T1000 (cell line): ENCODE measurements around the gene PRSS48.
A peak's percentile ranks its signal among the peaks of the same experiment; 100 is the strongest.
"Not testable (repeated sequence)": the region's sequence is repeated elsewhere in the genome, so short reads cannot be mapped to it uniquely, and the experiment has no call there.

Experiments
- DNase-seq: peaks from one replicate; lab custom pipeline; 2025; ENCODE audit warnings: mixed read lengths; lab: John Stamatoyannopoulos, UW

PRSS48 gene

GRCh38 chr4:151318307-151319006, 41.5 kb downstream of the PRSS48 start:
- no peak for DNase-seq

GRCh38 chr4:151319490-151319889, 42.5 kb downstream of the PRSS48 start:
- DNase-seq, result no peak

DNA sequence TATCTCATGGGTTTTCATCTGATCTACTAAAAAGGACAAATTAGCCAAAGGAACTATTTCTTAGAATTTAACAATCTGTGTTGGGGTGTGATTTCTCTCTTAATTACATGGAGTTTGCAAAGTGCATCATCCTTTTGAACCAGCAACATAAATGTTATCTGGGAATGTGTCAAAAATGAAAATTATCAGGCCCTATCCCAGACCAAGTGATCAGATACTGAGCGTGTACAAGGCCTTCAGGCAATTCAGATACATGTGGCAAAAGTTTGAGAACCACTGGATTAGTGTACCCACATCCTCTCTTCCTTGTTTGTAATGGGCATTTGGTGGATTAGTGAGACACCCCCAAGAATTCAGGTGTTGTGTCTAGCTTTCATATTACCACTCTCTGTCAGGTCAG, 44.6 kb downstream of the PRSS48 start:
- no peak for DNase-seq

DNA sequence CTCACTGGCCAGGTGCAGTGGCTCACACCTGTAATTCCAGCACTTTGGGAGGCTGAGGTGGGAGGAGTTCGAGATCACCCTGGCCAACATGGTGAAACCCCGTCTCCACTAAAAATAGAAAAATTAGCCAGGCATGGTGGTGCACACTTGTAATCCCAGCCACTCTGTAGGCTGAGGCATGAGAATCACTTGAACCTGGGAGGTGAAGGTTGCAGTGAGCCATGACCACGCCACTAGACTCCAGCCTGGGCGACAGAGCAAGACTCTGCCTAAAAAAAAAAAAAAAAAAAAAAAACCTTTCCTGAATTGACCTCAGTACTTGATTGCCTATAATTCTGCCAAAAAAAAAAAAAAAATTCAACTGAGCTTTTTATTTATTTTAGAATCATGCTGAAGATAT, 45.2 kb downstream of the PRSS48 start:
- not testable (repeated sequence) for DNase-seq

DNA sequence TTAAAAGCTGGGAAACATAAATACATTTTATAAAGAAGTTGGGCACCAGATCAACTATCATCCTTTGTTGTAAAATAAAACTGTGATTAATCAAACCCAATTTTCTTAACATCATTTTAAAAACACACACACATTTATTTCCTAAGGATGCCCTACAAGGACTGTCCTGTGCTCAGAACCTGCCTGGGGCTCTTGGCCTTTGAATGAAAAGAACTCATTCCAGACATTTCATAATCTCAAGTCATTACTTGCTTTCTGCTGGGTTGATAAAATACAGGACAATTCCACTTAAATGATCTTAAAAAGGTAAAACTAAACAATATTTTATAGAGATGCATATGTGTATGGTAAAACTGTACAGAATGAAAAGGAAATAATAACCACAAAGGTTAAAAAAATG, 45.6 kb downstream of the PRSS48 start:
- DNase-seq, result no peak

GRCh38 chr4:151323667-151324066, 46.7 kb downstream of the PRSS48 start:
- DNase-seq, result no peak

DNA sequence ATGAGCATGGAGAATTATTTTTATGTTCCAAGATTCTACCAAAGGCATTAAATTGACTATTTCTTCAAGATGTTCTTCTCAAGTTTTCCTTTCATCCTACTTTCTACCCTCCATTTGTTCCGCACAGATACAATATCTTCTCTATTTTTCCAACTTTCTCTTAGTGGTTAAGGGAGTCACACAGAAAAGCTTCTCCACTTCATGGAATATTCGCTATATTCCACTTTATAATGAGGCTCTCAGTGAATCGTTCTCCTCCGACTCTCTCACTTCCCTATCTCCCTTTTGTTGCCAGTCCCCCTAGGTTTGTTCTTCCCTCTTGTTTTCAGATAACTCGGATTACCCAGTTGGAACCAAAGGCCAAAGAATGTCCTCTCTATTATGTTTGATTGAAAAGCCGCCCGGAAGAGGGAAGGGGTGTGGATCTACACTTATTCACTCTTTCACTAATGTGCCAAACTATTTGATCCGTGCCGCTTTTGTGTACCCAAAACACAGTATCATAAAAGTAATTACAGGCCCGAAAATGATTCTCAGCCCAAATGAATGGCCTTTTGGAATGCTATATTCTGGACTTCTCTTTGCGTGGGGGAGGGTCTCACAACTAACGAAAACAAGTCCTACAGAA, 47.3 kb downstream of the PRSS48 start:
- no peak for DNase-seq

DNA sequence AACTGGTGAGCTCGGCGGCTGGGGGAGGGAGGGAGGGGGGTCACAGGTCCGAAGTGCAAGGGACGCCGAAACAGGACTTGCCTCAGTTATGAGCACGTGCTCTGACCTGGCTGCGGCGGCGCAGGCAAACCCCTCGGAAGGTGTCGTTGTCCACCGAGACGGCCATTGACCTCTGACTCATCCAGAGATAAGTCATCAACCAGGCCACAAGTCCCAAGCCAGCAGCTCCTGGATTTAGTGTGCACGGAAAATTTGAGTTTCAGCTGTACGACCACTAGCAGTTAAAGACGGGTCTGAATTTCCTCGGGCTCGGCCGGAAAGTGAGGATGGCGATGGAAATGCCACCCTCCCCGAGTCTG, 47.8 kb downstream of the PRSS48 start:
- DNase-seq, result no peak

DNA sequence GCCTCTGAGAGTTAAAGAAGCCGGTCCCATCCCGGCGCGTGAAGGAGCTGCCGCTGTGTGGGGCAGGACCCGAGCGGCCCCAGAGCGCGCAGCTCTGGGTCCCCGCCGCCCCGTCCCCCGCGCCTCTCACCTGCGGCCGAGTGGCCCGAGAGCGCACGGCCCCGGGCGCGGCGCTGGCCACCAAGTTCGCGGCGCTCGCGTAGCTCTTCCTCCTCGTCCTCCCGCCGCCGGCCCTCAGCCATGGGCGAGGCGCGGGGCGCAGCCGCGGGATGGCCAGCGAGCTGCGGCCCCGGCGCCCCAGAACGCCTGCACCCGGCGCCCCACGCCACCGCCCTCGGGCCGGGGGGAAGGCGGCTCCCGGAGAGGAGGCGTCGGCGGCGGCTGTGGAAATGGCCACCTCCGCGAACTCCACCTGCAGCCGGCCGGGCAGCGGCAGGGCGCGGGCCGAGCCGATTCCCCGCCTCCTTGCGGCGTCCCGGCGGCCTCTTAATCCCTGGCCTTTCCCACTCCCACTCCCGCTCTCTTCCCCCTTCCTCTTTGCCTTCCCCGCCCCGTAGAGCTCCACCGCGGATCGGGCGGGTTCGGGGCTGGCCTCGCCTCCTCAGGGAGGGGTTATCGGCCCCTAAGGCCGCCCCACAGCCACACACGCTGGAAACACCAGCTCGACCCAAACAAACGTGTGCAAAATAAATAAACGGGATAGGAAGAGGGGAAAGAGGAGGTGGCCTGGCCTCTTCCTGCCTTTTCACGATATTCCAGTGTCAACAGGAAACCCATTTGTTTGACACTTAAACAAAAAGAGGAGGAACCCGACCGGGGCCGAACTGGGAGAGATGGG, 48.4 kb downstream of the PRSS48 start, which contains the start of gene SH3D19:
Gene SH3D19 (minus strand): TSS at position 495 of the 838 bp plus-strand sequence. CDS start 253 bp downstream, at position 242.
- DNase-seq, result peak; percentile 22

- no peak for DNase-seq
Measured at GRCh38 chr4:151325949-151326246, 48.9 kb downstream of the PRSS48 start.

DNA sequence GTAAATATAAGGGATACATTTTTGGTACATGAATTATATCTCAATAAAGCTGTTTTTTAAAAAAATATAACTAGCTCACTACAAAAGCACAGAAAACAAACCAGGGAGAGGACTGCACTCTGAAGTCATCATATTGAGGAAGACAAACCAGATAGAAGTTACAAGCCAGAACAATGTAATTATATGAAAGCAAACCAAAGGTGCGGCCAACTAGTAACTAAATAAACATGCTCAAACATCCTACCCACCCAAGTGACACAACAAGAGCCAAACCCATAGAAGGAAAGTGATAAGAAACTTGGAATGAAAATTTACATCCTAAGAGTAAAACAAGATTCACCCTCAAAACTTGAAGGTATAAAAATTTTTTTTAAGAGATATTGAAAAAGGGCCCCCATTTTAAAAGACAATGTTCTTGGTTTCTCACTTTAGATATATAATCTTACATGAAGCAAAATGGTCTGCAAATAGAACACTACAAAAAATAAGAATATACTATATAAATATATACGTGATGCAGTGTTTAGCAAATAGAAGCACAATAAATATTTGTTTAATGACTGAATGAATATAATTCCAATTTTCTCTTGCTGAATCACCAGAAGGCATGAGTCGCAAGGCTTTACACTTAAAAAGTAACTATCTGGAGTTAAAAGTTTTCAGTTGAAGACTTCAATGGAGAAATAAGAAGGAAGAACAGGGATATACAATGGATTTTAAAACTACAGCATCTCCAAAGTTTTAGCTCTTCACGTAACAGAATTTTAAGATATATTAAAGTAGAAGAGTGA, 52.5 kb downstream of the PRSS48 start:
- no peak for DNase-seq

GRCh38 chr4:151331276-151332042, 54.5 kb downstream of the PRSS48 start:
- no peak for DNase-seq

DNA sequence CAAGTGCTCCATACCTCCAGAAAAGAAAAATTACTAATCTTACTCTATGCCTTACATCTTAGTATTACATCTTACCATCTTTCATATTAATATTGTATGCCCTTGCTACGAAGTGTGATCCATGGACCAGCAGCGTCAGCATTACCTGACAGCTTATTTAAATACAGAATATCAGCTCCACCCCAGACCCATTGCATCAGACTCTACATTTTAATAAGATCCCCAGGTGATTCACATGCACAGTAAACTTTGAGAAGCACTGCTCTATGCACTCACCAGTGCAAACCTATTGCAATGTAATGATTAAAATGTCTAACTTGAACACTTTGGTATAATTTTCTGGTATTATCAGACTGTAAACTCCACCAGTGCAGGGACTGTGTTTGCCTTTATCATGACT, 62.5 kb downstream of the PRSS48 start:
- no peak for DNase-seq

DNA sequence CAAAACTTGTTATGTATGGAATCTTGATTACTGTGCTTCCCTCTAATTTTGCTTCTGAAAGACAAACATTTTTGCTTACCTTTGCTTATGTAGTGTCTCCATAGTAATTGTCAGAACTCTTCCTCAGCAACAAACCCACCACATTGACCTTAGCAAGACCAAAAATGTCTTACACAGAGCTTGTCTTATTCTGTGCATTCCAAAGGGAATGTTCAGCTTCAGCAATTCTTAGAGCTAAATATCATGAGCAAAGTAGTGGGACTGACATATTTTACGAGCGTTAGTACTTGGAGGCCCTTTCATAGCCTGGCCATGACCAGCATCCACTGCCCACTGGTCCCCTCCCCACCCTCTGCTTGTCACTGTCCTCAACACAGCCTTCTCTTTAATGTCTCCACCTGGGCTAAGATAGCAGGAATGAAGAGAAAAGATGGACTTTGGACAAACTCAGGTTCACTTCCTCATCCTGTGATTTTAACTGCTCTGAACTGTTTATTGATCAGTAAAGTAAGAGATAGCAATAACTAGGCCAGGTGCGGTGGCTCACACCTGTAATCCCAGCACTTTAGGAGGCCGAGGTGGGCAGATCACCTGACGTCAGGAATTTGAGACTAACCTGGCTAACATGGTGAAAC, 63.9 kb downstream of the PRSS48 start:
- no peak for DNase-seq
